Large intestine (tissue), 3 donors: ENCODE measurements around the gene KANK4. TPM values are rescaled to one million over a fixed set of nuclear protein-coding genes. Genes with fewer than 3 reads are reported as not detected.
A peak's percentile ranks its signal among the peaks of the same experiment; 100 is the strongest.

ENCODE experiments used
- DNase-seq, 2 donors: peaks; one replicate each; pipeline versions ENCODE4 v3.0.0 to v3.0.0-alpha.2; 2013
- H3K27ac ChIP-seq: one replicate; pipeline ENCODE4 v1.5.1; 2013; ENCODE audit warnings: low read length
- H3K27me3 ChIP-seq: 2 replicates; pipeline ENCODE4 v1.6.1; 2013; ENCODE audit warnings: low read length; ENCODE audit not compliant: control insufficient read depth, insufficient read depth
- H3K36me3 ChIP-seq: 2 replicates; pipeline ENCODE4 v1.6.1; 2013; ENCODE audit warnings: low read length; ENCODE audit not compliant: control insufficient read depth, insufficient read depth
- H3K4me1 ChIP-seq: one replicate; pipeline ENCODE4 v1.6.1; 2013; ENCODE audit warnings: low read length; ENCODE audit not compliant: control insufficient read depth, insufficient read depth
- H3K4me3 ChIP-seq: one replicate; pipeline ENCODE4 v1.5.1; 2013; ENCODE audit warnings: low read length
- H3K9me3 ChIP-seq: one replicate; pipeline ENCODE4 v1.6.1; 2013; ENCODE audit warnings: mild to moderate bottlenecking, low read depth, low read length, moderate library complexity; ENCODE audit not compliant: control insufficient read depth
- WGBS: methylation state at CpG from one replicate; pipeline ENCODE4 v1.1.5; 2013; ENCODE audit warnings: low lambda C conversion rate; ENCODE audit not compliant: insufficient coverage; 5-methylcytosine and 5-hydroxymethylcytosine counted together
- polyA plus RNA-seq: library from polyadenylated mRNA; unstranded; fragments of 120-200 nt; gene quantifications from one replicate; pipeline ENCODE4 v1.2.1, GENCODE V29; 2013

KANK4 gene
- polyA plus RNA-seq, 1 donor = 4.1 TPM

- H3K27ac ChIP-seq = no peak overlapping the region
- DNase-seq = no peak
Observed at GRCh38 chr1:62318320-62318755, 896 bp downstream of the KANK4 start.

GRCh38 chr1:62317021-62317768 lies 2.0 kb downstream of the KANK4 start:
- no CpG with 5 or more reads among the region's 9 CpGs for WGBS
- Histone ChIP-seq H3K27me3 (peaks cover 24% of the 10 kb centered on the region), H3K4me3 (no peak overlapping the region), H3K27ac (no peak overlapping the region), H3K36me3 (no peaks in the 10 kb centered on the region), H3K4me1 (peaks cover 11% of the 10 kb centered on the region), H3K9me3 (no peaks in the 10 kb centered on the region)
- DNase-seq = no peak

More at GRCh38 chr1:62318320-62318755, 896 bp downstream of the KANK4 start:
- H3K27me3 ChIP-seq = peaks cover 24% of the 10 kb centered on the region
- WGBS = no CpG with 5 or more reads among the region's 27 CpGs
- peaks cover 11% of the 10 kb centered on the region for H3K4me1 ChIP-seq
- H3K36me3 ChIP-seq = no peaks in the 10 kb centered on the region
- H3K4me3 ChIP-seq = peak overlapping the region; percentile 56
- no peaks in the 10 kb centered on the region for H3K9me3 ChIP-seq

- WGBS = no CpG with 5 or more reads among the region's 3 CpGs
- no peak overlapping the region for H3K27ac ChIP-seq
Observed at GRCh38 chr1:62316135-62316534, 3.1 kb downstream of the KANK4 start.

GRCh38 chr1:62315387-62315786 lies 3.8 kb downstream of the KANK4 start:
- Histone ChIP-seq H3K27ac (no peak overlapping the region), H3K9me3 (no peaks in the 10 kb centered on the region), H3K4me3 (no peak overlapping the region), H3K27me3 (peaks cover 24% of the 10 kb centered on the region), H3K36me3 (no peaks in the 10 kb centered on the region), H3K4me1 (peaks cover 11% of the 10 kb centered on the region)
- DNase-seq = no peak
- WGBS = 100% methylated on average over 1 of the region's 5 CpGs

More at GRCh38 chr1:62316135-62316534, 3.1 kb downstream of the KANK4 start:
- no peak overlapping the region for H3K4me3 ChIP-seq
- no peaks in the 10 kb centered on the region for H3K36me3 ChIP-seq
- peaks cover 24% of the 10 kb centered on the region for H3K27me3 ChIP-seq
- no peaks in the 10 kb centered on the region for H3K9me3 ChIP-seq
- no peak for DNase-seq
- H3K4me1 ChIP-seq = peaks cover 11% of the 10 kb centered on the region

- H3K4me3 ChIP-seq = no peak overlapping the region
- H3K27me3 ChIP-seq = peaks cover 24% of the 10 kb centered on the region
- H3K4me1 ChIP-seq = peaks cover 11% of the 10 kb centered on the region
- no peaks in the 10 kb centered on the region for H3K9me3 ChIP-seq
- no peak for DNase-seq
- H3K36me3 ChIP-seq = no peaks in the 10 kb centered on the region
- no peak overlapping the region for H3K27ac ChIP-seq
- WGBS = no CpG with 5 or more reads among the region's 16 CpGs
Observed at GRCh38 chr1:62314454-62315350, 4.5 kb downstream of the KANK4 start.

- Histone ChIP-seq H3K27ac (no peak overlapping the region), H3K9me3 (no peaks in the 10 kb centered on the region), H3K36me3 (no peaks in the 10 kb centered on the region), H3K4me3 (no peak overlapping the region), H3K27me3 (peaks cover 8% of the 10 kb centered on the region), H3K4me1 (no peaks in the 10 kb centered on the region)
- WGBS = no CpG with 5 or more reads among the region's 4 CpGs
- no peak for DNase-seq
Observed at GRCh38 chr1:62312698-62313097, 6.5 kb downstream of the KANK4 start.

GRCh38 chr1:62311473-62311943 lies 7.7 kb downstream of the KANK4 start:
- 78% methylated on average over 1 of the region's 6 CpGs for WGBS
- H3K4me3 ChIP-seq = no peak overlapping the region
- no peaks in the 10 kb centered on the region for H3K4me1 ChIP-seq
- no peak overlapping the region for H3K27ac ChIP-seq
- no peaks in the 10 kb centered on the region for H3K27me3 ChIP-seq
- no peak for DNase-seq
- no peaks in the 10 kb centered on the region for H3K9me3 ChIP-seq
- H3K36me3 ChIP-seq = no peaks in the 10 kb centered on the region

- WGBS = no CpG with 5 or more reads among the region's 7 CpGs
- no peaks in the 10 kb centered on the region for H3K9me3 ChIP-seq
- H3K4me3 ChIP-seq = no peak overlapping the region
- H3K27me3 ChIP-seq = no peaks in the 10 kb centered on the region
- no peaks in the 10 kb centered on the region for H3K4me1 ChIP-seq
- no peak for DNase-seq
- H3K27ac ChIP-seq = no peak overlapping the region
- H3K36me3 ChIP-seq = no peaks in the 10 kb centered on the region
Observed at GRCh38 chr1:62309906-62310305, 9.3 kb downstream of the KANK4 start.

GRCh38 chr1:62308606-62309005 lies 10.6 kb downstream of the KANK4 start:
- DNase-seq = no peak
- Histone ChIP-seq H3K27me3 (no peaks in the 10 kb centered on the region), H3K4me3 (no peak overlapping the region), H3K27ac (no peak overlapping the region), H3K9me3 (no peaks in the 10 kb centered on the region), H3K36me3 (no peaks in the 10 kb centered on the region), H3K4me1 (no peaks in the 10 kb centered on the region)
- 67% methylated on average over 1 of the region's 3 CpGs for WGBS

GRCh38 chr1:62307895-62308492 lies 11.2 kb downstream of the KANK4 start:
- no peak overlapping the region for H3K27ac ChIP-seq
- DNase-seq = no peak

More at GRCh38 chr1:62307895-62308492, 11.2 kb downstream of the KANK4 start:
- H3K9me3 ChIP-seq = no peaks in the 10 kb centered on the region
- WGBS = no CpG with 5 or more reads among the region's 6 CpGs
- H3K36me3 ChIP-seq = no peaks in the 10 kb centered on the region
- H3K27me3 ChIP-seq = no peaks in the 10 kb centered on the region
- no peak overlapping the region for H3K4me3 ChIP-seq
- no peaks in the 10 kb centered on the region for H3K4me1 ChIP-seq
